Stimulated activated CD4-positive, alpha-beta T cell treated with anti-CD3 and anti-CD28 coated beads, Interleukin-15, amount 100 ng/mL, for 48 hours (primary cell): Measurements from ENCODE around the gene ASB17.
"Not testable (repeated sequence)": the region's sequence is repeated elsewhere in the genome, so short reads cannot be mapped to it uniquely, and the experiment has no call there.

ENCODE experiments used
- DNase-seq, 2 donors: peaks; one replicate each; pipeline ENCODE4 v3.0.0-alpha.2; 2020; ENCODE audit warnings: low read depth in 2 of 2

The ASB17 gene

GRCh38 chr1:75932304-75932703 lies at the start of gene ASB17:
Gene ASB17 (minus strand): TSS chr1:75932404. CDS start chr1:75932291, 113 bp downstream.
- DNase-seq: no peak

- no peak for DNase-seq
Observed at GRCh38 chr1:75980972-75981897, 49.0 kb upstream of the ASB17 start.

GRCh38 chr1:75970631-75971030 lies 38.4 kb upstream of the ASB17 start:
- DNase-seq: no peak

GRCh38 chr1:75969550-75969949 lies 37.3 kb upstream of the ASB17 start:
- DNase-seq: no peak

- no peak for DNase-seq
Observed at GRCh38 chr1:75967719-75968118, 35.5 kb upstream of the ASB17 start.

- DNase-seq: no peak
Observed at GRCh38 chr1:75964760-75965408, 32.7 kb upstream of the ASB17 start.

GRCh38 chr1:75964110-75964759 lies 32.0 kb upstream of the ASB17 start:
- DNase-seq: not testable (repeated sequence)

GRCh38 chr1:75954586-75954985 lies 22.4 kb upstream of the ASB17 start:
- no peak for DNase-seq

GRCh38 chr1:75953461-75953860 lies 21.3 kb upstream of the ASB17 start:
- DNase-seq: no peak

- DNase-seq: no peak
Observed at GRCh38 chr1:75952016-75952415, 19.8 kb upstream of the ASB17 start.

- no peak for DNase-seq
Observed at GRCh38 chr1:75950176-75950575, 18.0 kb upstream of the ASB17 start.

GRCh38 chr1:75943037-75943436 lies 10.8 kb upstream of the ASB17 start:
- DNase-seq: not testable (repeated sequence)

- DNase-seq: no peak
Observed at GRCh38 chr1:75937034-75937433, 4.8 kb upstream of the ASB17 start.

GRCh38 chr1:75922698-75923097 lies 9.5 kb downstream of the ASB17 start:
- no peak for DNase-seq

GRCh38 chr1:75916834-75917233 lies 15.4 kb downstream of the ASB17 start:
- no peak for DNase-seq

GRCh38 chr1:75908717-75909152 lies 23.5 kb downstream of the ASB17 start:
- DNase-seq: no peak

GRCh38 chr1:75901371-75901770 lies 30.8 kb downstream of the ASB17 start:
- no peak for DNase-seq

- DNase-seq: no peak
Observed at GRCh38 chr1:75884437-75884836, 47.8 kb downstream of the ASB17 start.

- DNase-seq: no peak
Observed at GRCh38 chr1:75879985-75880384, 52.2 kb downstream of the ASB17 start.

- DNase-seq: no peak
Observed at GRCh38 chr1:75870951-75871350, 61.3 kb downstream of the ASB17 start.
